Esophagus squamous epithelium (tissue), 4 donors: ENCODE measurements around the gene RESP18.

Experiments used
- CTCF ChIP-seq, 6 experiments: fragments of 450-650 bp in 4 of 6; fragments of 200-600 bp in 2 of 6; sonication (generic) in 2 of 6; IDR thresholded peaks; one replicate each; pipeline ENCODE4 v1.5.1; 2016 to 2019; ENCODE audit warnings: antibody characterized with exemption in 6 of 6, mild to moderate bottlenecking in 4 of 6, moderate library complexity in 4 of 6
- POLR2A ChIP-seq, 4 donors: fragments of 450-650 bp; IDR thresholded peaks; one replicate each; pipeline ENCODE4 v1.6.1; 2017; ENCODE audit warnings: antibody characterized with exemption in 4 of 4, mild to moderate bottlenecking in 4 of 4, moderate library complexity in 3 of 4

DNA sequence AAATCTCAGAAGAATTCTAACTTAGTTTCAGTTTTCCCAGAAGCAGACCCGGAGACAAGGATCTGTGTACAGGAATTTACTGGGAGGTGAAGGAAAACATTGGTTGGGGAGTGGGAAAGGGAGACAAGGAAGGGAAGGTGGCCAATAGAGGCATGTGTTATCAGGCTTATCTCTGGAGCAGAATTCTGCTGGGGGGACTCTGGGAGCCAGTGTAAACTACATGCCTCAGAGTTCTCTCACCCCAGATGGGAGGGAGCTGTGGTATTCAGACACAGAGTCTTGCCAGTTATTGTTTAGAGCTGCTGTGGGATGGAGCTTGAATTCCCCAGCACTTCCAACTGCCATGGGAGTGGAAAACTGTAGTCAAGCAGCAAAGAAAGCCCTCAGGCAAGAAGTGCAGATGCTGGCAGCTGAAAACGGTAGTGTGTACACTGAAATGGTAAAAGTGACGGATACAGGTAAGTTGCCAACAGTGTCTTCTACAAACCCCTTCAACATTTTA, 36.2 kb upstream of the RESP18 start:
- no peak for TF ChIP-seq CTCF (IDR thresholded peaks at IDR 0.05)
- no peak for TF ChIP-seq POLR2A (IDR thresholded peaks at IDR 0.05)
